GM18873 (cell line): ENCODE data around the gene TMEM115.

Experiments used
- ATAC-seq: cut with Tn5 transposase; IDR thresholded peaks from one replicate; pipeline ENCODE4 v1.9.1; 2021; ENCODE audit warnings: mild to moderate bottlenecking, moderate library complexity, moderate number of reproducible peaks; ENCODE audit not compliant: unreplicated experiment, low FRiP score

Gene TMEM115

GRCh38 chr3:50336452-50337174 lies 22.7 kb downstream of the TMEM115 start:
- ATAC-seq = peak; percentile 24

- no peak for ATAC-seq
These were observed 24.8 kb downstream of the TMEM115 start for GRCh38 chr3:50334339-50335075.

- no peak for ATAC-seq
These were observed 25.5 kb downstream of the TMEM115 start for GRCh38 chr3:50333744-50334328.

DNA sequence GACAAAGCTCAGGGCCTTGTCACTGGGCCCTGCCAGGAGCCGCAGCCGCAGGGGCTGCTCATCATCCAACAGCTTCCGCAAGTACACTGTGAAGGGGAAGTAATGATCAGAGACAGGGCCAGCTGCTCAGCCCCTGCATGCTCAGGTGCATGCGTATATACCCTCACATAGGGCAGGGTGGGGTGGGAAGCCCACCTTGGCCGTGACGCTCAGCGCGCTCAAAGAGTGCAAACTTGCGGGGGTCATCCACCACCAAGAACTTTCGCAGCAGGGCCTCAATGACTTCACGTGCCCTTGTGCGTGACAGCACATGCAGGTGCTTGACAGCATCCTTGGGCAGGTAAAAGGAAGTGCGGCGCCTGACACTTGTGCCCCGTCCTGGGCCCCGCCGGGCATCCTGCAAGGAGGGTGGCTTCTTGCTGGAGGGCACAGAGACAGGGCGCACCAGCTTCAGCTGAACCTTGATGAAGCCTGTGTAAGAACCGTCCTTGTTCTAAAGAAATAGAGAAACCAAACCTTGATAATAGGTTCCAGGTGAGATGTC lies 27.9 kb downstream of the TMEM115 start:
- ATAC-seq = no peak

DNA sequence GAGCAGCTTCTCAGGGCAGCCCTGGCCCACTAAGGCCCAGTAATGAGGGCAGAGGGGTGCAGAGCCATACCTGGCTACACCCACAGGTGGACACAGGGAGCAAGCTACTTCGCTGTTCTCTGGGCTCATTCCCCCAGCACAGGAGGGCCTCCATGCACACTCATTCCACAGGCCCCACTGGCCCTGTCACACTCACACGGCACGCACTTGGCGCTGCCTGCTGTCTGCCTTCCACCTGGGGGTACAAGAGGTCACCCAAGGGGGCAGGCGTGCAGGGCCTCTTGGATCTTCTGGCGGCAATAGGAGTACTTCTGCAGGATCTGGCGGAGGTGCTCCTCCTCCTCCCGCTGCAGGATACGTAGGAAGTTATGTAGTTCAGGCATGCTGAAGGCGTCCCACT lies 29.0 kb downstream of the TMEM115 start:
- ATAC-seq = no peak

DNA sequence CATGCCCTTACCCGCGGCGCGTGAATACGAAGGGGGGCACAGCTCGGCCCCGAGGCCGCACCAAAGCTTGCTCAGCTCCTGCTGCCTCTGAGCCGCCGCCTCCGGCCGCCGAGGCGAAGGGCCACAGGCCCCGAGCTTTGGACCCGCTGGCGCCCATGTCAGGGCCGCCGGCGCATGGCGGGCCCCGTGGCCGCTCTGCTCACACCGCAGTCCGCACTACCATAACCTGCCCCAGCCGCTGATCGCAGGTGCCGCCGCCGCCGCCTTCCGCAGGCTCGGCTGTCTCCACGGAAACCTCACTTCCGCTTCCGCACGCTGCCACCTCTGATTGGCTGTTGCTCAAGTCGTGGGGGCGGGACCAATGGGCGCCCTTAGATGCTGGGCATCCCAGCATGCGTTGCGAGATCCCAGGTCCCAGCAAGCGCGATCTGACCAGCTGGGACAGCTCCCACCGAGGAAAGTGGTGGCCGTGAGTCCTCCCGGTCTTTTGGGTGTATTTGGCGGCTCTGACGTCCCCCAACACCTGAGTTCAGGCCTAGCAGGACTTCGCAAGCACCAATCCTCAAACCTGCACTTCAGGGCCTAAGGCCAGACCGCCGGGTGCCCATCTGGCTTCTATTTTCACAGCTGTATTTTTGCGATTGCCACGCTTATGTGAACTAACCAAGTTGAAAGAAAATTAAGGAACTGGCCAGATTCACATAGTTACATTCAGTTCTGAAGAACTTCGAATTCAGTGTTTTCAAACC lies 31.2 kb downstream of the TMEM115 start, which contains the start of gene TUSC2:
TUSC2 (minus strand) TSS at position 281 of the 749 bp plus-strand sequence; CDS start at position 157, 124 bp downstream.
- peak; percentile 75 for ATAC-seq

GRCh38 chr3:50327129-50327528 lies 32.2 kb downstream of the TMEM115 start:
- ATAC-seq = no peak

- ATAC-seq = no peak
These were observed 33.2 kb downstream of the TMEM115 start for GRCh38 chr3:50326182-50326541.

- ATAC-seq = no peak
These were observed 33.7 kb downstream of the TMEM115 start for GRCh38 chr3:50325497-50326181.

GRCh38 chr3:50325113-50325480 lies 34.2 kb downstream of the TMEM115 start:
- no peak for ATAC-seq

DNA sequence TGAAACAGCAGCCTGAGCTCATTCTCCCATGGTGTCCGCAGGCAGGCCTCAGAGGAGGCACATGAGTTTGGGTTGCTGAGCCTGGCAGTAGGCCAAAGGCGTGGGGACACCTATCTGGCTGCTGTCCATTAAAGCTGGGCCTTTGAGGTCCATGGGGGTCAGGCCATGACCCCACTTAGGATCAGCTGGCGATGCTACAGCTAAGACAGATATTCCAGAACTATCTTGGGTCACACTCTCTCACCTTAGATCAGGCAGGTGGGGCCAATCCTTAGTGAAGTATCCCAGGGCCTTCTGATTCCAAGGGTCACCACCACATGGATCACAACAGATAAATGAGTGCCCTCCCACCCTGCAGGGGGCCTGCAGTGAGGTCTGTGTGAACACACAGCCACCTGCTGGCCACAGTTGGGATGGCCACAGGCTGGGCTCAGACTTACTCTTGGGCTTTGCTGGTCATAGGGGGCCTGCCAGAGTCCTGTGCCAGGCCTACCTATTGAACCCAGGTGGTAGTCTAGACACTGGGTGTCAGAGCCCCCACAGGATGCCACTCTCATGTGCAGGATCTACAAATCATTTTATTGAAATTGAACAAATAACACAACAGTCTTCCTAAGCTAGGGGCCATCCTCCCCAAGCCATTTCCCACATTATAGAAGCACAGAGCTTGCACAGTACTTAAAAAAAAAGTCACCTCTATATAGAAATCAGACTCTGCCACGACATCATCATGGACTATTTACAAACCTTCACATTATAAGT lies 34.8 kb downstream of the TMEM115 start:
- no peak for ATAC-seq

- no peak for ATAC-seq
These were observed 35.6 kb downstream of the TMEM115 start for GRCh38 chr3:50323614-50324199.

DNA sequence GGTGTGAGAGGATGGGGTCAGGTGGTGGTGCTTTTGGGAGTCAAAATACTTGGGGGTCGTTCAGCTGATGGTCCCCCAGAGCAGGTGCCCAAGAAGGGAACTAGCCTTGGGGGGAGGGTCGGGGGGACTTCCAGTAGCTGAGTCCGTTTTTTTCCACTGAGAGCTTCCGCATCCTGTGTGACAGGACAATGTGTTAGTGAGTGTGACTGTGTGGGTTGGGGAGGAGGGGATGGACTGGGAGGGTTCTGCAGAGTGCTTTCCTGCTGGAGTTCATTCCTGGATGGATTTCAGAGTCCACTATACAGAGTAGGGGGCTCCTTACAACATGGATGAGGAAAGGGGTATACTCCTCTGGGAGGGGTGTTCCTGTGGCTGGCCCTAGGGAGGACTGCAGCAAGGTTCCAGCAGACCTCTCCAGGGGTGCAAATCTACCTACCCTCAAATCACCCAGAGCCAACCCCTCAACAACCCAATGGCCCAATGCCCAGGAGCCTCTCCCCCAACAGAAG lies 36.2 kb downstream of the TMEM115 start:
- no peak for ATAC-seq

DNA sequence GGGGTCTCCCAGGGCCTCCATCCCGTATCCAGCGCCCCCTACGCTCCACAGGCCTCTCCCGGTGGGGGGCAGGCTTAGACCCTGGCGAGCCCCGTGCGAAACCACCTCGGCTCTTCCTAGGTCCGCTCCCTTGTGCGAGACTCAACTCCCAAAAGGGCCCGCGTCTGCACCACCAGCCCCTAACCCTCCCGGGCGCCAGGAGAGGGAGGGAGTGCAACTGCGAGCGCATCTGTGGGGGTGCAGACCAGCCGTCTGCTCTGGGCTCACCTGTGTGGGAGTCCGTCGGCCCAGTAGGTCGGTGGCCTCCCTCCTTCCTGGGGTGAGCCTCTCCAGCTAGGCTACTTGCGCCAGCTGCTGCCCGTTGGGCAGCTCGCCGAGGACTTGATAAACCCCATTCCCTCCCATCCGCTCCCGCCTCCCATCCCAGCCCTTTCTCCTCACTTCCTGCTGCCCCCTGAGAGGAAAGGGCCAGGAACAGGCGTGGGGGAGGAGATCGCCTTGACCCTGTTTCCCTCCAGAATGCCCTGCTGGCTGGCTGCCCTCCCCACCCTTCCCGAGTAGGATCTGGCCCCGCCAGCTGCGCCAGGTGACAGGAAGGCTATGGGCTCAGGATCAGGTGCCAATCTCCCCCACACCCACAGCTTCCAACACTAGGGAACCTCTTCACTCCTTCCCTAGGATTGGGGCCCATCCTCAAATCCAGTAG lies 36.8 kb downstream of the TMEM115 start, which contains the start of gene HYAL2:
HYAL2 (minus strand) TSS at position 360 of the 706 bp plus-strand sequence. CDS start 2,256 bp downstream, outside the sequence.
- ATAC-seq = no peak

- no peak for ATAC-seq
These were observed 37.3 kb downstream of the TMEM115 start for GRCh38 chr3:50322115-50322385.

GRCh38 chr3:50321336-50322114 lies 37.8 kb downstream of the TMEM115 start:
- peak; percentile 61 for ATAC-seq

DNA sequence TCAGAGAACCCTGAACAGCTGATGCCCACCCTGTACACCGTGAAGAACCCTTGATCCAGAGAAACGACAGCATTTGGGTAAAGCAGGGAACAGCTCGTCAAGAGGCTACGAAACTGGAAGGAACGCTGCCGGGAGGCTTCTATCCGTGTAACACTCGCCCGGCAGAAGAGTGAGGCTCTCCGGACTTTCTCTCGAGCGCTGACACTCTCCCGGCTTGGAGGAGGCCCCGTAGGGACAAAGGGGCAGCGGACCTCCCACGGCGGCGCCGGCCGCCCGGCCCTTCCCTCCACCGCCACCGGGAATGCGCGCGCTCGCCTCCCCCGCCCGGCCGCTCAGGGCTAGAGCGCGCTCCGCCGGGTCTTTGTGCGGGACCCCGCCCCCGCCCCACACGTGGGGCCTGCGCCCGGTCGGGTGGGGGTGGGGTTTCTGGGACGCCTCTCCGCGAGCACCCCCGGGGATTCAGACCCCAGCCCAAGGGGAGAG lies 38.4 kb downstream of the TMEM115 start:
- ATAC-seq = peak; percentile 29
